GM21528 (cell line): Measurements from ENCODE around the gene PHF23.
"Not testable (repeated sequence)": the region's sequence is repeated elsewhere in the genome, so short reads cannot be mapped to it uniquely, and the experiment has no call there.

Experiments used
- ATAC-seq: cut with Tn5 transposase; IDR thresholded peaks from one replicate; pipeline ENCODE4 v1.9.1; 2021; ENCODE audit warnings: mild to moderate bottlenecking, moderate library complexity; ENCODE audit not compliant: unreplicated experiment, low FRiP score

The PHF23 gene

GRCh38 chr17:7259555-7259889, 20.3 kb upstream of the PHF23 start:
- ATAC-seq, result no peak

- ATAC-seq, result no peak
These were observed 19.7 kb upstream of the PHF23 start for GRCh38 chr17:7258731-7259554.

DNA sequence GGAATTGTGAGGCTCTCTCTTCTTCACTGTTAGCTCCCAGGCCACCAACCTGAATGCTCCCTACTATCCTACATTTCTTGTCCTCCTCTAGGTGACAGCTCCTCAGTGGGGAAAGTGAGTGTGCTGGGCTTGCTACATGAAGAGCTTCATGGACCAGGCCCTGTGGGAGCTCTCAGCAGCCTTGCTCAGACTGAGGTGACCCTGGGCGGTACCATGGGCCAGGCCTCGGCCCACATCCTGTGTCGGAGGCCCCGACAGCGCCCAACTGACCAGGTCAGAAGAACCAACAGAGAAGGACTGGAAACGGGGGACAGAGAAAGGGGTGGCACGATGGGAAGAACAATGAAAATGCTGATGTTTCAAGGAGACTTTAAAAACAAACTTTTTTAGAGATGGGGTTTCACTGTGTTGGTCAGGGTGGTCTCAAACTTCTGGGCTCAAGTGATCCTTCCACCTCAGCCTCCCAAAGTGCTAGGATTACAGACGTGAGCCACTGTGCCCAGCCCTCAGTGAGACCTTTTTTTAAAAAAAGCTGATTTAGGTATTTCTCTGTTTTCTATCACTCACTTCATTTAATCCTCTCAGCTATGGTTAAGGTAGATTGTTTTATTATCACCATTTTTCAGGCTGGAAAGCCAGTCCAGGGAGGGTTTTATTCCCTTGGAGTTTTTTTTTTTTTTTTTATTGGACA, 17.7 kb upstream of the PHF23 start:
- ATAC-seq, result no peak

DNA sequence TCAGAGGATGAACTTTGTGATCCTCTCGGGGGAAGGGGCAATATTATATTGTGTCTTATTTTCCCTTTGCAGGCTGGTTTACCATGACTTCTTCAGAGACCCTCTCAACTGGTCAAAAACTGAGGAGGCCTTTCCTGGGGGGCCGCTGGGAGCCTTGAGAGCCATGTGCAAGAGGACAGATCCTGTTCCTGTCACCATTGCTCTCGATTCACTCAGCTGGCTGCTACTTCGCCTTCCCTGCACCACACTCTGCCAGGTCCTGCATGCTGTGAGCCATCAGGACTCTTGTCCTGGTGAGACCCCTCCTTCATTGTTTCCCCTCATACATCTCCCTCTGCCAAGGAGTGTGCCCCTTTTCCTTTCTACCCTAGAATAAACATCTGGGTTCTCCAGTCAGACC, 15.3 kb upstream of the PHF23 start:
- no peak for ATAC-seq

- no peak for ATAC-seq
These were observed 13.8 kb upstream of the PHF23 start for GRCh38 chr17:7253082-7253481.

- ATAC-seq, result peak; percentile 49
These were observed 13.2 kb upstream of the PHF23 start, which contains the start of gene ELP5 for GRCh38 chr17:7252176-7253043. ELP5 (plus strand) TSS chr17:7252215; CDS start chr17:7252551, 336 bp downstream.

GRCh38 chr17:7251661-7252175, 12.5 kb upstream of the PHF23 start, which contains the start of gene CTDNEP1:
CTDNEP1 (minus strand) TSS chr17:7251734; CDS start chr17:7251296, 438 bp downstream.
- ATAC-seq, result peak; percentile 87

GRCh38 chr17:7250695-7251627, 11.7 kb upstream of the PHF23 start:
- ATAC-seq, result no peak

DNA sequence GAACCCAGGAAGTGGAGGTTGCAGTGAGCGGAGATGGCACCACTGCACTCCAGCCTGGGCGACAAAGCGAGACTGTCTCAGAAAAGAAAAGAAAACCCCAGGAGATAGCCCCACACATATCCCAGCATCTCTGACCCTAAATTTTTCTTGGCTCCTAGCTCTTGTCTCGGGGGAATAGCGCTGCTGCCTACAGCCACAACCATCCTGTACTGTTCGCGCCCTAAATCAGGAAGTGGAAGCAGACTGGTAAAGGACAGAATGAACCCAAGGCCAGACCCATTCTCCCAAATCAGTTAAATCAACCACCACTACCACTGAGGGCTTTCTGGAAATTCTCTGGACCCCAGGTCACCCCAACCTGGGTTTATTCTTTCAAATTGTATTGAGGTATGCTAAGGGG, 10.6 kb upstream of the PHF23 start:
- no peak for ATAC-seq

- no peak for ATAC-seq
These were observed 10.0 kb upstream of the PHF23 start for GRCh38 chr17:7249214-7249613.

DNA sequence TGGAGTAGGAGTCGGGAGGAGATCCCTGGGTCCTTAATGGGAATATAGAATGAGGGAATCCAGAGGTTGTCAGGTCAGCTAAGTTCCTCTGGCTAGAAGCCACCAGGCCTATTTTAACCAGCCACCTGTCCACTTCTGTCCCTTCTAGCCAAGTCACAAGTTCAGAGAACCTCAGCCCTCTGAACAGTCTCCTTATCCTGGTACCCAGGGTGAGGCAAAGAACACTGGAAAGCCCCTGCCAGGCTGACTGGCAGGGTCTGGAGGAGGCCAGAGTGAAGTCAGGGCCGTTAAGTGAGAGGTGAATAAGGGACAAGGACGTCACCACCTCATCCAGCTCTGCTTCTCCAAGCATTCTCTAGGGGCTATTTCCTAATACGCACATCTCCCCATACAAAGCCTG, 9.5 kb upstream of the PHF23 start:
- ATAC-seq, result no peak

- ATAC-seq, result no peak
These were observed 7.5 kb upstream of the PHF23 start for GRCh38 chr17:7246779-7247178.

DNA sequence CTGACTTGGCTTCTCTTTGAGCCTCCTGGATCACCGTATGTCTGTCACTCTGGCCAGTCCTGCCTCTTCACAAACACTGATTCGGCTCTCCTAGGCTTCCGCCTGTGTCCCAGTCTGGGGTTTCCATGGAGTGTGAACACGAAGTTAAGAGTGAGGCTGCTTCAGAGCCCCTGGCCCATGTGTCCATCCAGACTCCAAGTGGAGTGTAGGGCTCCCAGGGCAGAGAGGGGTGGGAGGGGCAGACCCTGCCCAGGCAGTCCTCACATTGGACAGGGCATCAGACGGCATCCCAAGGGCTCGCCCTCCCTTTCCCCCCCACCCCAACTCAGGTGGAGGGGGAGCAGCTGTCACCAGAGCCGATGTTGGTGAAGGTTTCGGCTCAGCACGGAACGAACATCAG, 4.6 kb upstream of the PHF23 start:
- not testable (repeated sequence) for ATAC-seq

DNA sequence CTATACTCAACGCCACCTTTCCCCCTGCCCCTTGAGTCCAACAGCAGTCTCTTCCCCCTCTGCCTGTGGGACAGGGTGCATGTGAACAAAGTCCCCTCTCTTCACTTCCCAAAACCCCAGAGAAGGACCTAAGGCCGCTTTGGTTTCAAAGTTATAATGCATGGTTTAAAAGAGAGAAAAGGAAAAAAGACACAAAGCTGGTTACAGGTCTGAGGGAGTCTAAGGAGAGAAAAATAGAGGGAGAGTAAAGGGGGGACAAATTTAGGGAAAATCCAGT, 4.1 kb upstream of the PHF23 start:
- ATAC-seq, result no peak

DNA sequence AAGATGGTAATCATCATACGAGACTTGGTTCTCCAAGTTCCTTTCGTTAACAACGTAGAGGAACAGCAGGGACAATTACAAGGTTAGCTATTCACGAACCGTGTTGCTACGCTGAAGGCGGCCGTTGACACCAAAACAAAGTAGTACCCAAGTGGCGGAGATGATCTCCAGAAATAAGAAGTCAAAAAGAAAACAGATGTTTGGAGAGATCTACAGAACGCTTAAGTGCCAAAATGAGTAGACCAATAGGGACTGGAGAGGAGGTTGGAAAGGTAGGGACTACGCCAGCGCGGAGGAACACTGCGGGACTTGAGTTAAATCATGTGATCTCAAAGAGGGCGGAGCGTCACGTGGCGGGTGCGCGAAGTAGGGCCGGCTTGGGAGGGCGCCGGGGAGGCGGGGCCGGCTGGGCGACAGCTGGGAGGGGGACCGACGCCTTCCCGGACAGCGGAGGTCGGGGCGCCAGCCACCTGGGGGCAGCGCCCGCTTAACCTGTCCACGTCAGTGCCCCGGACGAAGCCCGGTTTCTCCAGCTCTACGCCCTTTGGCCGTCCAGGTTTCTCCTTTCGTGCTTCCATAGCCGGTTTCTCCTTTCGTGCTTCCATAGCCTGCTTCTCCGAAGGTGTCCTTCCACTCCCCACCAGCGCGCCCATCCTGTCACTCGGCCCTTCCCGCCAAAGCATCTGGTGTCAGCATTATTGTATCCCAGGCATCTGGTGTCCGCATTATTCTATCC, 3.6 kb upstream of the PHF23 start:
- peak; percentile 38 for ATAC-seq

DNA sequence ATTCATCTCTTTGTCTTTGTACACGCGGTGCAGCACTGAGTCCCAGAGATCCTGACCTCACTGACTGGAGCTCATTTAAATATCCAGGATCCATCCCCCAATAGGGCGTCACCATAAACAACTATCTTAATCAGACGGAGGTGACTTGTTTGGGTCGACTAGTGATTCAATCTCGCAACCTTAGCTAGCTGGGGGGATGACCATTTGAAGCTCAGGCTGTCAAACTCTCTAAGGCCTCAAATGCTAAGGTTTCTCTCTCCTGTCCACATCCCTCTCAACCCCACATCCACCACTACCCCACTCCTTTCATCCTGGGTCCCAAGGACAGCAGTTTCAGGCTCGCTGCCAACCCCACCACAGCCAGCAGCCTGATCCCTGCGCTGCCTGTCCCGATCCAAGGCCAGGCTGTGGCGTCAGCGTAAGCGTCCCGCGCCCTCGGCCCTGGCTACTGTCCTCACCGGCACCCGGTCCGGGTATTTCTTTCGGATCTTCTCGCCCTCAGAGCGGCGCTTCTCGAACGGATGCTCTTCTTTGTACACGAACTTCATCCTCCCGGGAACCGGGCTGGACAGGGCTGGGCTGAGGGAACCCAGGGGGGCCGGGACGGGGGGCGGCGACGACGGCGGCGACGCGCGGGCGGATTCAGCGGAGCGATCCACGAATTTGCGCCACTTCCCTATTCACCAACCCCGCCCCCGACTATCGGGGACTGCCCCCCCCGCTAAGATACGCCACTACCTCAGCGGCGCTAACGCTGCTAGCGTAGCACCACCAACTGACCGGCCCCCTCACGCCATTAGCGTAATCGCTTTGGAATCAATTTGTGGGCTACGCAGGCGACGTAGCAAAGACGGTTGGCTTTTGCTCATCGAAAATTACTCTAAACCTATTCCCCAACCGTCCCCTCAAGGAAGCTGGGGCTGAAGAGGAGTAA, 2.8 kb upstream of the PHF23 start, which contains the start of gene GABARAP:
Gene GABARAP, minus strand, starts transcription at position 667 of the 934 bp plus-strand sequence. Its CDS starts 119 bp downstream, at position 548.
- peak; percentile 32 for ATAC-seq

DNA sequence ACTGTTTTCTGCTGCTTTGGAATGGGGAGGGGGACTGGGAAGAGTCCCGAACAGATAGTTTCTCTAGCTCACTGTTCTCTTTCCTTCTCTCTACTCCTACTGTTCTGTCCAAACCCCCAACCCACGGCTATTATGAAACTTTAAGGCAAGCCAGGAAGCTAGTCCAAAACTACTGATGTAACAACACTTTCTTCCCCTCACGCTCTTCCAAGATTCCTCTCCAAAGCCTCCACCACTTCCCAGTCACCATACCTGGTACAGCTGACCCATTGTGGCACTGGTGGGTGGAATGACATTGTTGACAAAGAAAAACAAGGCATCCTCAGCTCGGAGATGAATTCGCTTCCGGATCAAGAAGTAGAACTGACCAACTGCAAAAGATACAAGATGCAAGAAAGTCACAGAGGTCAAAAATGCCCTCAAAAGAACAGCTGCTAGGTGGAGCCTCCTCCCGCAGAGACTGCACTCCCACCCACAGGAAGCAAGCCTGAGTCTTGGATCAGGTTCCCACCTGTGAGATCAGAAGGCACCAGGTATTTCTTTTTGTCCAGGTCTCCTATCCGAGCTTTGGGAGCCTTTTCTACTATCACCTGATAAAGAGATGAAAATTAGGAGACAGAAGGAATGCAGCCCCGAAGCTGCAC, 2.0 kb upstream of the PHF23 start:
- no peak for ATAC-seq

GRCh38 chr17:7240375-7240774, 1.1 kb upstream of the PHF23 start:
- ATAC-seq, result no peak
